Measurements from ENCODE around the gene PRTN3.

GRCh38 chr19:806815-807421 is 33.9 kb upstream of the PRTN3 start:
- TF ChIP-seq, protein P1, sequence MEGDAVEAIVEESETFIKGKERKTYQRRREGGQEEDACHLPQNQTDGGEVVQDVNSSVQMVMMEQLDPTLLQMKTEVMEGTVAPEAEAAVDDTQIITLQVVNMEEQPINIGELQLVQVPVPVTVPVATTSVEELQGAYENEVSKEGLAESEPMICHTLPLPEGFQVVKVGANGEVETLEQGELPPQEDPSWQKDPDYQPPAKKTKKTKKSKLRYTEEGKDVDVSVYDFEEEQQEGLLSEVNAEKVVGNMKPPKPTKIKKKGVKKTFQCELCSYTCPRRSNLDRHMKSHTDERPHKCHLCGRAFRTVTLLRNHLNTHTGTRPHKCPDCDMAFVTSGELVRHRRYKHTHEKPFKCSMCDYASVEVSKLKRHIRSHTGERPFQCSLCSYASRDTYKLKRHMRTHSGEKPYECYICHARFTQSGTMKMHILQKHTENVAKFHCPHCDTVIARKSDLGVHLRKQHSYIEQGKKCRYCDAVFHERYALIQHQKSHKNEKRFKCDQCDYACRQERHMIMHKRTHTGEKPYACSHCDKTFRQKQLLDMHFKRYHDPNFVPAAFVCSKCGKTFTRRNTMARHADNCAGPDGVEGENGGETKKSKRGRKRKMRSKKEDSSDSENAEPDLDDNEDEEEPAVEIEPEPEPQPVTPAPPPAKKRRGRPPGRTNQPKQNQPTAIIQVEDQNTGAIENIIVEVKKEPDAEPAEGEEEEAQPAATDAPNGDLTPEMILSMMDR (IDR thresholded peaks at IDR 0.05): no peak
- TF ChIP-seq POLR2A (IDR thresholded peaks at IDR 0.05) (no peak), EP300 (IDR thresholded peaks at IDR 0.05) (no peak), POLR2AphosphoS5 (IDR thresholded peaks at IDR 0.05) (no peak)

Measured in gastroesophageal sphincter (tissue), 3 donors.